Esophagus squamous epithelium (tissue), 4 donors: ENCODE results near the gene DNM2.

Experiments
- POLR2A ChIP-seq, 4 donors: fragments of 450-650 bp; IDR thresholded peaks; one replicate each; pipeline ENCODE4 v1.6.1; 2017; ENCODE audit warnings: antibody characterized with exemption in 4 of 4, mild to moderate bottlenecking in 4 of 4, moderate library complexity in 3 of 4
- TF ChIP-seq, protein P1 (sequence below), 6 experiments: fragments of 450-650 bp in 4 of 6; fragments of 200-600 bp in 2 of 6; sonication (generic) in 2 of 6; IDR thresholded peaks; one replicate each; pipeline ENCODE4 v1.5.1; 2016 to 2019; ENCODE audit warnings: antibody characterized with exemption in 6 of 6, mild to moderate bottlenecking in 4 of 6, moderate library complexity in 4 of 6

- TF ChIP-seq, protein P1, sequence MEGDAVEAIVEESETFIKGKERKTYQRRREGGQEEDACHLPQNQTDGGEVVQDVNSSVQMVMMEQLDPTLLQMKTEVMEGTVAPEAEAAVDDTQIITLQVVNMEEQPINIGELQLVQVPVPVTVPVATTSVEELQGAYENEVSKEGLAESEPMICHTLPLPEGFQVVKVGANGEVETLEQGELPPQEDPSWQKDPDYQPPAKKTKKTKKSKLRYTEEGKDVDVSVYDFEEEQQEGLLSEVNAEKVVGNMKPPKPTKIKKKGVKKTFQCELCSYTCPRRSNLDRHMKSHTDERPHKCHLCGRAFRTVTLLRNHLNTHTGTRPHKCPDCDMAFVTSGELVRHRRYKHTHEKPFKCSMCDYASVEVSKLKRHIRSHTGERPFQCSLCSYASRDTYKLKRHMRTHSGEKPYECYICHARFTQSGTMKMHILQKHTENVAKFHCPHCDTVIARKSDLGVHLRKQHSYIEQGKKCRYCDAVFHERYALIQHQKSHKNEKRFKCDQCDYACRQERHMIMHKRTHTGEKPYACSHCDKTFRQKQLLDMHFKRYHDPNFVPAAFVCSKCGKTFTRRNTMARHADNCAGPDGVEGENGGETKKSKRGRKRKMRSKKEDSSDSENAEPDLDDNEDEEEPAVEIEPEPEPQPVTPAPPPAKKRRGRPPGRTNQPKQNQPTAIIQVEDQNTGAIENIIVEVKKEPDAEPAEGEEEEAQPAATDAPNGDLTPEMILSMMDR (IDR thresholded peaks at IDR 0.05), result peak in 5 of 6 experiments; percentile 22 to 57 (median 41)
- no peak for TF ChIP-seq POLR2A (IDR thresholded peaks at IDR 0.05)
These were observed 138.1 kb downstream of the DNM2 start for GRCh38 chr19:10855879-10856522.
